Activated naive CD8-positive, alpha-beta T cell treated with anti-CD3 and anti-CD28 coated beads, Interleukin-2, amount 50 U/mL, for 24 hours (primary cell): ENCODE results near the gene SNX5.
"Not testable (repeated sequence)": the region's sequence is repeated elsewhere in the genome, so short reads cannot be mapped to it uniquely, and the experiment has no call there.

Source experiments
- ATAC-seq: fragments of 150-1000 bp; cut with Tn5 transposase; one replicate; pipeline ENCODE4 v1.10.0; 2021
- DNase-seq: peaks from one replicate; pipeline ENCODE4 v3.0.0; 2021
- H3K27ac Mint-ChIP-seq: one replicate; pipeline ENCODE4 v1.8.0; 2021; ENCODE audit warnings: mild to moderate bottlenecking, mixed read lengths
- H3K27me3 Mint-ChIP-seq: one replicate; pipeline ENCODE4 v1.8.0; 2021; ENCODE audit warnings: mixed read lengths
- H3K36me3 Mint-ChIP-seq: one replicate; pipeline ENCODE4 v1.8.0; 2021; ENCODE audit warnings: low read depth, mixed read lengths
- H3K4me1 Mint-ChIP-seq: one replicate; pipeline ENCODE4 v1.8.0; 2021; ENCODE audit warnings: mixed read lengths
- H3K4me3 Mint-ChIP-seq: one replicate; pipeline ENCODE4 v1.8.0; 2021; ENCODE audit warnings: mild to moderate bottlenecking, moderate library complexity, mixed read lengths
- H3K9me3 Mint-ChIP-seq: one replicate; pipeline ENCODE4 v1.8.0; 2021; ENCODE audit warnings: mixed read lengths

Gene SNX5

GRCh38 chr20:17969884-17970409 is 1.4 kb upstream of the SNX5 start:
- Mint-ChIP-seq H3K36me3 (peaks cover 74% of the 10 kb centered on the region), H3K4me1 (peaks cover 64% of the 10 kb centered on the region), H3K27me3 (peaks cover 2% of the 10 kb centered on the region), H3K4me3 (peak overlapping the region; percentile 90), H3K27ac (peak overlapping the region; percentile 99), H3K9me3 (no peaks in the 10 kb centered on the region)
- peak; percentile 35 for DNase-seq
- no peak for ATAC-seq

DNA sequence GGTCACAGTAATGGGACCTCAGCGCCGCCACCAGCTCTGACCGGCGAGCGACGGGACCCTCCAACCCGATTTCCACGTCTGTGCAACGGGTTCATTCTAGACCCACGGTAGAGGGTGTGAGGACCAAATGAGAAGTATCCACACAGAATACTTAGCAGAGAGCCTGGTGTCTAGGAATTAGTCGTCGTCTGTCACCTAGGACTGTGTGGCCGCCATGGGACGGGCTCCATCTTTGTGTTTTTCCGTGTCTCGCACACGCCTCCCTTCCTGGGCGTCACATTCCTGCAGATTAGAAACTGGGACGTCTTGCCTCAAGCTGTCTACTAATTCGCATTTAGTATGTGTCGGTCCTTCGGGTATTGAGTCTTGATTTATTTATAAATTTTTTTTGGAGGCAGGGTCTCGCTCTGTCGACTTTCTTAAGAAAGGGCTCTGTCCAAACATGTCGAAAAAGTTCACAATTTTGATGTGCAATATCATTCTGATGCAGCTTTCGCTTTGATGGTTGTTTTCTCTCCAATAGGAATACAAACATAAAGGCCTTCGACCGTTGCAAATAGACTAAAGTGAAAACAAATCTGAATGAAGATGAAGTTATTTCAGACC is 787 bp upstream of the SNX5 start:
- Mint-ChIP-seq H3K27me3 (peaks cover 2% of the 10 kb centered on the region), H3K36me3 (peaks cover 75% of the 10 kb centered on the region), H3K27ac (peak overlapping the region; percentile 99), H3K4me3 (peak overlapping the region; percentile 90), H3K4me1 (peaks cover 67% of the 10 kb centered on the region), H3K9me3 (no peaks in the 10 kb centered on the region)
- DNase-seq: peak; percentile 47
- peak; percentile 22 for ATAC-seq

DNA sequence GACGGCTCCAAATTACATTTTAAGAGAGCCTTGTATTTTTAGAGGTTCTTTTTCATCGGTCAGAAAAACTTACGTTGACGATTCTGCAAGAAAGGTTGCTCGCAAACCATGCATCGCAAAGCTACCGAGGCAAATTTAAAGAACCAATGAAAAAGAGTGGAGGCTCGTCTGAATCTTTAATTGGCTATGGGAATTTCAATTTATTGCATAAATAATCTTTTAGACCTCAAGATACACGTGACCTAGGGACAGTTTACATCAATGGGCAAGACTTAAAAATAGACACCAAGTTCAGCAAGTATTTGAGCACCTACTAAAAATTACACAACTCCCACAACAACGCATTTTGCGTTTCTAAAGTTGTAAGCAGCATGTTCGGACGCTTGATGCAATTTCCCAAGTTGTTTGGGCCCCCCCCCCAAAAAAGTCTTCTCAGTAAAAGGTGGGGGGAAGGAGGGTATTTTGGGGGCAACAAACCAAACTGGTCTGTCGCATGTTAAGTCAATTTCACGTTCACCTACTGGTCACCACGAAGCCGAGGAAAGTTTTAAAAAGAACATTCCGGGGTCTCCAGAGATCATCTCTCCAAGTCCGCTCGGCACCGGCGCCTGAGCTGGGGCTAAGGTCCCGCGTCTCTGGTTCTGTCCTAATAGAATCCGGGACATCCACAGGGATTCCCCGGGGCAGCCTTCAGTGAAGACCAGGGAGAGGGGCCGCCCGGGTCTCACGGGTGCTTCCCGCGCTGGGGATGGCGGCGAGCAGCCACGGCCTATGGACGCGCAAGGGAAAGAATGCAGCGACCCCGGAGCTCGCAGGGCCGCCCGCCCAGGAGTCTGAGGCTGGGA is 851 bp downstream of the SNX5 start:
- H3K4me1 Mint-ChIP-seq: peaks cover 68% of the 10 kb centered on the region
- H3K9me3 Mint-ChIP-seq: no peaks in the 10 kb centered on the region
- DNase-seq (peak; percentile 47), ATAC-seq (no peak)
- H3K27ac Mint-ChIP-seq: peak overlapping the region; percentile 99
- H3K27me3 Mint-ChIP-seq: peaks cover 2% of the 10 kb centered on the region
- peak overlapping the region; percentile 90 for H3K4me3 Mint-ChIP-seq
- H3K36me3 Mint-ChIP-seq: peaks cover 79% of the 10 kb centered on the region

DNA sequence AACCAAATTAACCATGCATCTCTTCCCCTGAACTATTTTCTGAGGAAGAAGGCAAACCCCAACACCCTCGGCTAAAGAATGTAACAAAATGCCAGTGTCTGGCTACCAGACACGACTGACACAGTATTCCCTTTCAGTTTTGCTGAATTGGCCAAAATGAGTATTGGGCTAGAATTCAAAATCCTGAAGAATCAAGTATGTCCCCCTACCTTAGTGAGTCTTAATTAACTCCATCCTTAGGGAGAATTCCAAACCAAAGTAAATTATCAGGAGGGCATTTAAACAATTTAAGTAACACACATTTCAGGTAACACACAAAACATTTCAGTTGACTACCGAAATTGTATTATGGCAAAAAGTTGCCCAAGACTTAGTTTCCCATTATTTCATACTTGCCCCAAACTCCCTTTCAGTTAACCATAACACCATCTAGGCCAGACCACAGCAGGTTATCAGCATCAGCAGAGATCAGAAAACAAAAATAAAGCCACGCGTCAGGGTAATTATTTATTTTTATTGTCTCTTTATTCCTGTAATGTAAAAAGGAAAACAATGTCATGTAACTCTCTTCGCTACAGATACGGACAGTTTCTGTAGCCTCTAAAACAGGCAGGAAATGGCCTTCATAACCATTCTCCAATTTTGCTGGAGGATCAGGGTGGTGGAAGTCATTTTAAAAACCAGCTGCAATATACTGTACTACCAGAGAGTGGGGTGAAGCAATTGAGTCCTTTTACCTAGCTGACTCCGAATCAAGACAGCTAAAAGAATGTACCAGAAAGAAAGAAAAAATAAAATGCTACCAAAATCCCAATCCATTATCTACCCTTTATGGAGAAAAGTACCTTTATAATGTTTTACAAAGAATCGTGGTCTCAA is 1.9 kb downstream of the SNX5 start:
- ATAC-seq (no peak), DNase-seq (no peak)
- H3K36me3 Mint-ChIP-seq: peaks cover 77% of the 10 kb centered on the region
- H3K9me3 Mint-ChIP-seq: no peaks in the 10 kb centered on the region
- H3K4me1 Mint-ChIP-seq: peaks cover 69% of the 10 kb centered on the region
- H3K27ac Mint-ChIP-seq: peak overlapping the region; percentile 99
- peak overlapping the region; percentile 90 for H3K4me3 Mint-ChIP-seq
- H3K27me3 Mint-ChIP-seq: peaks cover 2% of the 10 kb centered on the region

DNA sequence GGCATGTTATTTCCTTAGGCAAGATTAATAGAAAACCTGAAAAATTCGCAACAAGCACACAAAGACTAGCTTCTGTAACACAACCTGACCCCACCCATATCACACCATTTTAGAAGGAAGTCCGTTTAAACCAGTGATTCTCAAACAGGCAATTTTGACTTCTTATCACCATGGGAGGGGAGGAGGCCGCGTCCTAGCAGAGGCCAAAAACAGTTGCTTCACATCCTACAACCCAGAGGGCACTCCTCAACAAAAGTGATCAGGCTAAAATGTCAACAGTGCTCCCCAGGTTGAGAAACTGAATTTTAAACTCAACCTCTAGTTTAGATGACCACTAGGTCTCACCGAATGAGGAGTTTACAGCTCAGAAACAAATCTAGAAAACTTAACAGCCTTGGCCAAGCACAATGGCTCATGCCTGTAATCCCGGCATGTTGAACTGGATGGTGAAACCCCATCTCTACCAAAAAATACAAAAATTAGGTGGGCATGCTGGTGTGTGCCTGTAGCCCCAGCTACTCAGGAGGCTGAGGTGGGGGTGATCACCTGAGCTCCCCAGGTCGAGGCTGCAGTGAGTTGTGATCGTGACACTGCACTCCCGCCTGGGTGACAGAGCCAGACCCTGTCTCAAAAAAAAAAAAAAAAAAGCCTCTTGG is 3.4 kb downstream of the SNX5 start:
- peaks cover 77% of the 10 kb centered on the region for H3K36me3 Mint-ChIP-seq
- DNase-seq: no peak

DNA sequence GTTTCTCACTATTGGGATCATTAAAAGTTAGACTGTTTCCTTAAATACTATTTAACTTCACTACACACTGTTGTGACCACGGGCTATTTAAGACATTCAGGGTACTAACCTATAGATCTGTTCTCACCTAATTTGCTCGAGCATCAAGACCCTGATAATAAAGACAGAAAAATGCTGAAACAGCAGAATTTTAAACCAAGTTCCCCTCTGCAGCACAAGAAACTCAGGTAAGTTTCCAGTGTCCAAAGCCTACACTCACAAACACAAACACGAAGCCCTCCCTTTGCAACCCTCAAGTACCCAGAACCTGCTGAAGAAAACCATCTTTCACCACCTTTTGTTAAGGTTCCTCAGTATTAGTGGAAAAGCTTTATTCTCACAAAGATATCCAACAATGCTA is 4.0 kb downstream of the SNX5 start:
- H3K36me3 Mint-ChIP-seq: peaks cover 77% of the 10 kb centered on the region
- H3K27me3 Mint-ChIP-seq: peaks cover 2% of the 10 kb centered on the region
- ATAC-seq: no peak
- peak overlapping the region; percentile 90 for H3K4me3 Mint-ChIP-seq
- no peaks in the 10 kb centered on the region for H3K9me3 Mint-ChIP-seq
- H3K27ac Mint-ChIP-seq: peak overlapping the region; percentile 99
- DNase-seq: no peak
- H3K4me1 Mint-ChIP-seq: peaks cover 69% of the 10 kb centered on the region

More for the DNA sequence above, 3.4 kb downstream of the SNX5 start:
- Mint-ChIP-seq H3K4me3 (peak overlapping the region; percentile 90), H3K27ac (peak overlapping the region; percentile 99), H3K9me3 (no peaks in the 10 kb centered on the region), H3K4me1 (peaks cover 69% of the 10 kb centered on the region), H3K27me3 (peaks cover 2% of the 10 kb centered on the region)
- no peak for ATAC-seq

- peaks cover 2% of the 10 kb centered on the region for H3K27me3 Mint-ChIP-seq
- no peak for ATAC-seq
- no peak for DNase-seq
- H3K4me3 Mint-ChIP-seq: peak overlapping the region; percentile 90
- no peaks in the 10 kb centered on the region for H3K9me3 Mint-ChIP-seq
- H3K4me1 Mint-ChIP-seq: peaks cover 73% of the 10 kb centered on the region
- peaks cover 81% of the 10 kb centered on the region for H3K36me3 Mint-ChIP-seq
- H3K27ac Mint-ChIP-seq: peak overlapping the region; percentile 99
These were observed 4.5 kb downstream of the SNX5 start for GRCh38 chr20:17964073-17964472.

- DNase-seq (no peak), ATAC-seq (no peak)
- Mint-ChIP-seq H3K27me3 (no peaks in the 10 kb centered on the region), H3K36me3 (peaks cover 81% of the 10 kb centered on the region), H3K27ac (peak overlapping the region; percentile 99), H3K4me1 (peaks cover 81% of the 10 kb centered on the region), H3K9me3 (no peaks in the 10 kb centered on the region), H3K4me3 (peak overlapping the region; percentile 90)
These were observed 5.3 kb downstream of the SNX5 start for GRCh38 chr20:17963114-17963897.

DNA sequence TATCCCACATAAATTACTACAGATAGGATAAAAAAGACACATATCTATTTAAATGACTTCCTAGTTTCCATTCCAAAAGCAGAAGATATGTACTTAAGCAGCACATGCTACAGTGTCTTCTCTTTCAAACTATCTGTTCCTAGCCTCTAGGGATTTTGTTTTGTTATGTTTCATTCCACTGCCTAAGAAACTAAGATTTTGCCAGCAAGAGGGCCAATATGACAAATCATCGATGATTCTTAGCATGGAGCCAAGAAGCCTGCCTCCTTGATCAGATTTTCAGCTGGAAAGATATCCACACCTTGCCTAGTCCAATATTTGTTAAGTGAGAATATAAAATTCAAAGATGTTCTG is 7.0 kb downstream of the SNX5 start:
- H3K27ac Mint-ChIP-seq: peak overlapping the region; percentile 84
- ATAC-seq: no peak
- DNase-seq: no peak
- H3K9me3 Mint-ChIP-seq: no peaks in the 10 kb centered on the region
- peaks cover 91% of the 10 kb centered on the region for H3K4me1 Mint-ChIP-seq
- no peaks in the 10 kb centered on the region for H3K27me3 Mint-ChIP-seq
- peak overlapping the region; percentile 63 for H3K4me3 Mint-ChIP-seq
- peaks cover 74% of the 10 kb centered on the region for H3K36me3 Mint-ChIP-seq

- Mint-ChIP-seq H3K36me3 (peaks cover 69% of the 10 kb centered on the region), H3K4me1 (peaks cover 94% of the 10 kb centered on the region), H3K4me3 (peak overlapping the region; percentile 38), H3K27me3 (no peaks in the 10 kb centered on the region), H3K9me3 (no peaks in the 10 kb centered on the region), H3K27ac (peak overlapping the region; percentile 84)
- ATAC-seq: no peak
- no peak for DNase-seq
These were observed 7.5 kb downstream of the SNX5 start for GRCh38 chr20:17960927-17961586.

DNA sequence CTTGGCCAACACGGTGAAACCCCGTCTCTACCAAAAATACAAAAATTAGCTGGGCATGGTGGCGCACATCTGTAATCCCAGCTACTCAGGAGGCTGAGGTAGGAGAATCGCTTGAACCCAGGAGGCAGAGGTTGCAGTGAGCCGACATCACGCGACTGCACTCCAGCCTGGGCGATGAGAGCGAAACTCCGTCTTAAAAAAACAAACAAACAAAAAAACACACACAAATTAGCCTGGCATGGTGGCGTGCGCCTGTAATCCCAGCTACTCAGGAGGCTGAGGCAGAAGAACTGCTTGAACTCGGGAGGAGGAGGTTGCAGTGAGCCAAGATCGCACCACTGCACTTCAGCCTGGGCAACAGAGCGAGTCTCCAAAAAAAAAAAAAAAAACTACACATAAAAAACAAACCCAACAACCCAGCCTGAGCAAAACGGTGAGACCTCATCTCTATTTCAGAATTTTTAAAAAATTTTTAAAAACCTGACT is 8.2 kb downstream of the SNX5 start:
- ATAC-seq, H3K27me3 Mint-ChIP-seq, H3K9me3 Mint-ChIP-seq, H3K4me3 Mint-ChIP-seq, DNase-seq: not testable (repeated sequence)
- Mint-ChIP-seq H3K36me3 (peaks cover 70% of the 10 kb centered on the region), H3K4me1 (peaks cover 95% of the 10 kb centered on the region), H3K27ac (peak overlapping the region; percentile 84)

DNA sequence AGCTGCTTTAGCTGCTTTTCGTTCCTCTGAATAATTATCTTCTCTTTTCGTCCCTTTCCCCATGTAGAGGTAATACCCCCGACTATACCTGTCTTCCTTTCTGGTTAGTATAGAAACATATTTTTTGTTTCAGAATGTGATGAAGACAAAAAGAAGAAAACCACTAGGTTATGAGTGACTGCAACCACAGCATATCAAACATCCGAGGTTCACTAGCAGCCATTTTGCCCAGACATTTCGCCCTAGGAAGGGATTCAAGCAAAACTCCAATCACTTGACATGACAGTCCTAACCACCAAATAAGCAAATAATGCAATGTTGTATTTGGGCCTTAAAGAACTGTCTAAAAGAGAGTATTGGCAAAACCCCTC is 9.4 kb downstream of the SNX5 start:
- Mint-ChIP-seq H3K4me1 (peaks cover 90% of the 10 kb centered on the region), H3K27ac (peak overlapping the region; percentile 49), H3K4me3 (peak overlapping the region; percentile 44), H3K36me3 (peaks cover 73% of the 10 kb centered on the region), H3K27me3 (no peaks in the 10 kb centered on the region), H3K9me3 (no peaks in the 10 kb centered on the region)
- DNase-seq: no peak
- ATAC-seq: no peak
